GM12878 (cell line): ENCODE data around the gene NEK2. TPM values are rescaled to one million over a fixed set of nuclear protein-coding genes. Genes with fewer than 3 reads are reported as not detected.

ENCODE experiments used
- ATAC-seq: fragments of 200-7000 bp; cut with Tn5 transposase; 3 replicates; pipeline ENCODE4 v1.9.1; 2020; ENCODE audit warnings: mild to moderate bottlenecking, moderate library complexity
- BruUV-seq: library from RNA; stranded (reverse); fragments of 400-500 nt; replicated peaks from 2 replicates; lab custom pipeline; 2021; lab: Mats Ljungman, UMichigan
- CTCF ChIA-PET: fragments of 300-600 bp; sonication (Branson Sonifier 250); formaldehyde crosslinking; extraction: SDS; loops from one replicate; lab custom pipeline; 2021; ENCODE audit warnings: inconsistent platforms; lab: Yijun Ruan, JAX
- POLR2A ChIA-PET: fragments of 350-600 bp; formaldehyde crosslinking; extraction: SDS; loops from one replicate; lab custom pipeline; 2021; ENCODE audit warnings: inconsistent platforms; lab: Charles Lee
- RAD21 ChIA-PET: fragments of 300-600 bp; sonication (Branson Sonifier 250); formaldehyde crosslinking; loops from one replicate; lab custom pipeline; 2023; ENCODE audit warnings: antibody characterized with exemption; ENCODE audit not compliant: unreplicated experiment; lab: Charles Lee
- SMC1A ChIA-PET: fragments of 300-600 bp; sonication (Branson Sonifier 250); formaldehyde crosslinking; loops from one replicate; lab custom pipeline; 2023; ENCODE audit not compliant: unreplicated experiment, uncharacterized antibody; lab: Charles Lee
- DNase-seq: peaks from one replicate; pipeline ENCODE4 v3.0.0-alpha.2; 2011; ENCODE audit warnings: low read depth, low spot score
- FAIRE-seq: peaks from 3 replicates; lab custom pipeline; 2011; peaks lifted over from hg19 to GRCh38; lab: Jason Lieb, UNC
- H2AFZ ChIP-seq: 2 replicates; pipeline ENCODE4 v1.6.0; 2011; ENCODE audit warnings: low read depth, low read length, control low read depth; ENCODE audit not compliant: control insufficient read depth
- H3K27ac ChIP-seq: 2 replicates; pipeline ENCODE4 v1.5.1; 2011; ENCODE audit warnings: control low read depth; ENCODE audit not compliant: control insufficient read depth, insufficient read depth
- H3K27me3 ChIP-seq, 2 experiments: replicated peaks in 1 of 2; 2 replicates each; pipeline versions ENCODE4 v1.6.0 to v1.6.1; 2011; ENCODE audit warnings: low read length in 1 of 2; ENCODE audit not compliant: control insufficient read depth in 2 of 2, insufficient read depth in 2 of 2
- H3K36me3 ChIP-seq, 2 experiments: 2 replicates each; pipeline ENCODE4 v1.5.1; 2011; ENCODE audit warnings: low read length in 1 of 2; ENCODE audit not compliant: control insufficient read depth in 2 of 2, insufficient read depth in 2 of 2
- H3K4me1 ChIP-seq: 2 replicates; pipeline ENCODE4 v1.6.1; 2011; ENCODE audit warnings: mild to moderate bottlenecking, low read length, moderate library complexity, mixed read lengths; ENCODE audit not compliant: control insufficient read depth, insufficient read depth
- H3K4me2 ChIP-seq: 2 replicates; pipeline ENCODE4 v1.6.0; 2011; ENCODE audit warnings: control low read depth; ENCODE audit not compliant: control insufficient read depth, insufficient read depth
- H3K4me3 ChIP-seq: fragments of 200-600 bp; sonication (generic); 2 replicates; pipeline ENCODE4 v1.5.1; 2016
- H3K79me2 ChIP-seq: 2 replicates; pipeline ENCODE4 v1.6.0; 2011; ENCODE audit warnings: low read length; ENCODE audit not compliant: control insufficient read depth, insufficient read depth
- H3K9ac ChIP-seq: 2 replicates; pipeline ENCODE4 v1.8.0; 2011; ENCODE audit warnings: low read length, control low read depth, mixed read lengths; ENCODE audit not compliant: control insufficient read depth, insufficient read depth
- H3K9me3 ChIP-seq: replicated peaks from 3 replicates; pipeline ENCODE4 v1.5.1; 2011; ENCODE audit warnings: mild to moderate bottlenecking, low read length; ENCODE audit not compliant: control insufficient read depth, insufficient read depth
- H4K20me1 ChIP-seq: 2 replicates; pipeline ENCODE4 v1.6.0; 2011; ENCODE audit not compliant: control insufficient read depth, insufficient read depth
- CBFB ChIP-seq: IDR thresholded peaks from 2 replicates; pipeline ENCODE4 v1.6.1; 2016; ENCODE audit warnings: antibody characterized with exemption, low read depth
- CEBPB ChIP-seq, 2 experiments: fragments of 150-350 bp in 1 of 2; IDR thresholded peaks; 2 replicates each; pipeline ENCODE4 v1.6.1; 2012 to 2014; ENCODE audit warnings: low read depth in 2 of 2, low read length in 2 of 2, borderline replicate concordance in 1 of 2, inconsistent platforms in 1 of 2
- GATAD2B ChIP-seq: fragments of 450-650 bp; conservative IDR thresholded peaks from 2 replicates; pipeline ENCODE4 v1.6.1; 2017; ENCODE audit warnings: low read depth, mild to moderate bottlenecking, moderate library complexity
- JUNB ChIP-seq: IDR thresholded peaks from 2 replicates; pipeline ENCODE4 v1.6.1; 2016; ENCODE audit warnings: antibody characterized with exemption, mild to moderate bottlenecking
- MEF2B ChIP-seq: fragments of 450-650 bp; IDR thresholded peaks from 2 replicates; pipeline ENCODE4 v1.6.1; 2018; ENCODE audit warnings: mild to moderate bottlenecking, moderate library complexity; ENCODE audit not compliant: partially characterized antibody, poor library complexity, severe bottlenecking
- NR2F1 ChIP-seq: fragments of 450-650 bp; conservative IDR thresholded peaks from 2 replicates; pipeline ENCODE4 v1.6.1; 2017; ENCODE audit warnings: mild to moderate bottlenecking
- SP1 ChIP-seq: IDR thresholded peaks from one replicate; pipeline ENCODE4 v1.6.1; 2011; ENCODE audit warnings: low read depth, low read length
- WGBS: methylation state at CpG from one replicate; pipeline ENCODE4 v1.1.6; 2016; ENCODE audit warnings: low lambda C conversion rate; ENCODE audit not compliant: insufficient replicate concordance, insufficient coverage; ENCODE audit errors: missing lambda C conversion rate; 5-methylcytosine and 5-hydroxymethylcytosine counted together
- in situ Hi-C: fragments of 300-500 bp; cut with MboI; formaldehyde crosslinking; loops from 9 replicates; pipeline ENCODE4 v1.14.3; 2018; ENCODE audit warnings: mixed read lengths
- intact Hi-C: fragments of 100-400 bp; cut with micrococcal nuclease; formaldehyde crosslinking; loops from one replicate; pipeline ENCODE4 v1.14.2; 2022; ENCODE audit not compliant: unreplicated experiment
- polyA plus RNA-seq, 11 experiments: library from polyadenylated mRNA; depleted of rRNA in 4 of 11; unstranded in 6 of 11; stranded (reverse) in 5 of 11; fragments of >200 nt; fragmentation: Nextera tagmentation in 4 of 11; fragmentation: Illumina TruSeq in 1 of 11; extraction: Ambion mirVana in 4 of 11; extraction: Trizol in 1 of 11; gene quantifications; 1 replicate in 1 of 11; 2 replicates in 10 of 11; pipeline versions ENCODE4 v1.2.1 to v1.2.3, GENCODE V29; 2011 to 2016; ENCODE audit warnings: inconsistent platforms in 2 of 11, missing spikeins in 2 of 11, low read depth in 1 of 11
- total RNA-seq, 4 experiments: library from RNA; depleted of rRNA in 3 of 4; stranded (reverse); fragments of >200 nt in 3 of 4; fragmentation: Illumina TruSeq in 1 of 4; extraction: Trizol in 1 of 4; gene quantifications; 2 replicates each; pipeline versions ENCODE4 v1.2.1 to v1.2.3, GENCODE V29; 2013 to 2021
- TF ChIP-seq, protein P1 (sequence below): fragments of 450-650 bp; formaldehyde crosslinking; IDR thresholded peaks from 2 replicates; pipeline ENCODE4 v1.5.0; 2022; ENCODE audit warnings: mild to moderate bottlenecking, missing genetic modification characterization
- TF ChIP-seq, protein P2 (sequence below): IDR thresholded peaks from 2 replicates; pipeline ENCODE4 v1.6.1; 2012; ENCODE audit warnings: low read depth, low read length, improper control_type of control experiment
- TF ChIP-seq, protein P3 (sequence below): IDR thresholded peaks from 2 replicates; pipeline ENCODE4 v1.6.1; 2012; ENCODE audit warnings: mild to moderate bottlenecking, low read depth, low read length
- TF ChIP-seq, protein P4 (sequence below): IDR thresholded peaks from 2 replicates; pipeline ENCODE4 v1.6.1; 2012; ENCODE audit warnings: low read depth, low read length, improper control_type of control experiment

NEK2 gene
- total and polyA plus RNA-seq, 10 of the 15 experiments (the other 5 are each of a cell fraction or from before 2014, with no cell fraction given), result 16.7 to 49.7 (median 36.9) TPM

DNA sequence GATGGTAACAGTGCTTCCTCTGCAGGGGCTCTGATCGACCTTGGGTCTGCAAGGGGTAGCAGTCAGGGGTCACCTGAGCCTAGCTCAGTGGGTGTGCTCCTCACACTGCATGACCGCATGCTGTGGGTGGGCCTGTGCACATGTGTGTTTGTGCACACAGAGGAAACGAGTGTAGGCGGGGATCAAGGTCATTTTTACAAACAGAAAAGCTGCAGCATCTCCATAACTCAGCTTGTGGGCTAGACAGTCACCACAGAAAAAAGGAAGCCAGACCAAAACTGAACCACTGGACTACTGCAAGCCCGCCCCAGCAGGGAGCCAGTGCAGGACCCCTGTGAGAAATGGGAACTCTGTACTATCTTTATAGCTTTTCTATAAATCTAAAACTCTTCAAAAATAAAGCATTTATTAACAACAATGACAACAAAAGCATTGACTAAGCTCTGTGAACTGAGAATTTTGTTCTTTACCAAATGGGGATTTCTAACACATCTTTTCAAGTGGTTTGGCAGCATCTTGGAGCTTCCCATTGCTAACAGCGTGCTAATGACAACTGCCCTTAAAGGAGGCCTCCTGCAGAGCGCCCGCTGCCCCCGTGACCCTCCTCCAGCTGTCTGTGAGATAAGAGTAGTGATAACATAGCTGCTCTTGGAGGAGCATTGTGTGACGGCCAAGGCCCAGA is 19.9 kb upstream of the NEK2 start:
- H3K9me3 ChIP-seq, result no peaks in the 10 kb centered on the region; the same call in 2 of the 3 replicates
- H2AFZ ChIP-seq, result no peak overlapping the region; the same call in 1 of the 2 replicates
- H3K27me3 ChIP-seq, result no peaks in the 10 kb centered on the region
- in situ Hi-C loops, result loop anchor here (5.0 kb wide), 3 partner anchors 137 to 342 kb away; partner anchors contain the start of genes DTL, INTS7 and LPGAT1
- ChIA-PET POLR2A (interaction anchor here (0.6 to 5.5 kb wide), 16 partner anchors 11 to 592 kb away, joined by 3 to 66 read pairs (median 4); partner anchors contain the start of genes DTL, INTS7 and NEK2), CTCF (interaction anchor here (0.6 to 9.2 kb wide), 12 partner anchors 15 to 596 kb away, joined by 3 to 244 read pairs (median 4); partner anchors contain the start of genes DTL, INTS7 and NEK2), SMC1A (interaction anchor here (0.8 to 11.3 kb wide), 20 partner anchors 14 to 591 kb away, joined by 3 to 311 read pairs (median 4); partner anchors contain the start of genes DTL, INTS7 and NEK2), RAD21 (interaction anchor here (0.7 to 8.5 kb wide), 21 partner anchors 8 to 761 kb away, joined by 3 to 224 read pairs (median 5); partner anchors contain the start of genes DTL and INTS7)
- DNase-seq (peak; percentile 79), ATAC-seq (peak; percentile 68), FAIRE-seq (peak; percentile 97)
- peaks cover 40% of the 10 kb centered on the region for H3K4me1 ChIP-seq
- no peak overlapping the region for H3K27ac ChIP-seq
- no peak overlapping the region; the same call in 1 of the 2 replicates for H3K9ac ChIP-seq
- peak overlapping the region; percentile 32 for H3K4me2 ChIP-seq
- no peaks in the 10 kb centered on the region for H3K36me3 ChIP-seq
- no peak overlapping the region for H3K4me3 ChIP-seq
- H3K79me2 ChIP-seq, result no peaks in the 10 kb centered on the region
- WGBS, result 13% methylated on average over 10 of the region's 10 CpGs
- no peaks in the 10 kb centered on the region for H4K20me1 ChIP-seq
- intact Hi-C loops, result loop anchor here (5.0 kb wide), 3 partner anchors 47 to 592 kb away; partner anchors contain the start of gene PPP2R5A
- BruUV-seq, result no TSS peak
- TF ChIP-seq MEF2B (peak; percentile 73), SP1 (peak; percentile 46), CEBPB (IDR thresholded peaks at IDR 0.05; ENCODE audit: borderline replicate concordance in 1 of 2, low read depth in 2 of 2, low read length in 2 of 2) (no peak), GATAD2B (peak; percentile 70; the same call in 1 of the 2 replicates), JUNB (peak; percentile 27; the same call in 1 of the 2 replicates), CBFB (peak; percentile 95), NR2F1 (peak; percentile 94)
- TF ChIP-seq, protein P1, sequence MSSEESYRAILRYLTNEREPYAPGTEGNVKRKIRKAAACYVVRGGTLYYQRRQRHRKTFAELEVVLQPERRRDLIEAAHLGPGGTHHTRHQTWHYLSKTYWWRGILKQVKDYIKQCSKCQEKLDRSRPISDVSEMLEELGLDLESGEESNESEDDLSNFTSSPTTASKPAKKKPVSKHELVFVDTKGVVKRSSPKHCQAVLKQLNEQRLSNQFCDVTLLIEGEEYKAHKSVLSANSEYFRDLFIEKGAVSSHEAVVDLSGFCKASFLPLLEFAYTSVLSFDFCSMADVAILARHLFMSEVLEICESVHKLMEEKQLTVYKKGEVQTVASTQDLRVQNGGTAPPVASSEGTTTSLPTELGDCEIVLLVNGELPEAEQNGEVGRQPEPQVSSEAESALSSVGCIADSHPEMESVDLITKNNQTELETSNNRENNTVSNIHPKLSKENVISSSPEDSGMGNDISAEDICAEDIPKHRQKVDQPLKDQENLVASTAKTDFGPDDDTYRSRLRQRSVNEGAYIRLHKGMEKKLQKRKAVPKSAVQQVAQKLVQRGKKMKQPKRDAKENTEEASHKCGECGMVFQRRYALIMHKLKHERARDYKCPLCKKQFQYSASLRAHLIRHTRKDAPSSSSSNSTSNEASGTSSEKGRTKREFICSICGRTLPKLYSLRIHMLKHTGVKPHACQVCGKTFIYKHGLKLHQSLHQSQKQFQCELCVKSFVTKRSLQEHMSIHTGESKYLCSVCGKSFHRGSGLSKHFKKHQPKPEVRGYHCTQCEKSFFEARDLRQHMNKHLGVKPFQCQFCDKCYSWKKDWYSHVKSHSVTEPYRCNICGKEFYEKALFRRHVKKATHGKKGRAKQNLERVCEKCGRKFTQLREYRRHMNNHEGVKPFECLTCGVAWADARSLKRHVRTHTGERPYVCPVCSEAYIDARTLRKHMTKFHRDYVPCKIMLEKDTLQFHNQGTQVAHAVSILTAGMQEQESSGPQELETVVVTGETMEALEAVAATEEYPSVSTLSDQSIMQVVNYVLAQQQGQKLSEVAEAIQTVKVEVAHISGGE, result no peak
- TF ChIP-seq, protein P2, sequence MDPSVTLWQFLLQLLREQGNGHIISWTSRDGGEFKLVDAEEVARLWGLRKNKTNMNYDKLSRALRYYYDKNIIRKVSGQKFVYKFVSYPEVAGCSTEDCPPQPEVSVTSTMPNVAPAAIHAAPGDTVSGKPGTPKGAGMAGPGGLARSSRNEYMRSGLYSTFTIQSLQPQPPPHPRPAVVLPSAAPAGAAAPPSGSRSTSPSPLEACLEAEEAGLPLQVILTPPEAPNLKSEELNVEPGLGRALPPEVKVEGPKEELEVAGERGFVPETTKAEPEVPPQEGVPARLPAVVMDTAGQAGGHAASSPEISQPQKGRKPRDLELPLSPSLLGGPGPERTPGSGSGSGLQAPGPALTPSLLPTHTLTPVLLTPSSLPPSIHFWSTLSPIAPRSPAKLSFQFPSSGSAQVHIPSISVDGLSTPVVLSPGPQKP, result no peak
- TF ChIP-seq, protein P3, sequence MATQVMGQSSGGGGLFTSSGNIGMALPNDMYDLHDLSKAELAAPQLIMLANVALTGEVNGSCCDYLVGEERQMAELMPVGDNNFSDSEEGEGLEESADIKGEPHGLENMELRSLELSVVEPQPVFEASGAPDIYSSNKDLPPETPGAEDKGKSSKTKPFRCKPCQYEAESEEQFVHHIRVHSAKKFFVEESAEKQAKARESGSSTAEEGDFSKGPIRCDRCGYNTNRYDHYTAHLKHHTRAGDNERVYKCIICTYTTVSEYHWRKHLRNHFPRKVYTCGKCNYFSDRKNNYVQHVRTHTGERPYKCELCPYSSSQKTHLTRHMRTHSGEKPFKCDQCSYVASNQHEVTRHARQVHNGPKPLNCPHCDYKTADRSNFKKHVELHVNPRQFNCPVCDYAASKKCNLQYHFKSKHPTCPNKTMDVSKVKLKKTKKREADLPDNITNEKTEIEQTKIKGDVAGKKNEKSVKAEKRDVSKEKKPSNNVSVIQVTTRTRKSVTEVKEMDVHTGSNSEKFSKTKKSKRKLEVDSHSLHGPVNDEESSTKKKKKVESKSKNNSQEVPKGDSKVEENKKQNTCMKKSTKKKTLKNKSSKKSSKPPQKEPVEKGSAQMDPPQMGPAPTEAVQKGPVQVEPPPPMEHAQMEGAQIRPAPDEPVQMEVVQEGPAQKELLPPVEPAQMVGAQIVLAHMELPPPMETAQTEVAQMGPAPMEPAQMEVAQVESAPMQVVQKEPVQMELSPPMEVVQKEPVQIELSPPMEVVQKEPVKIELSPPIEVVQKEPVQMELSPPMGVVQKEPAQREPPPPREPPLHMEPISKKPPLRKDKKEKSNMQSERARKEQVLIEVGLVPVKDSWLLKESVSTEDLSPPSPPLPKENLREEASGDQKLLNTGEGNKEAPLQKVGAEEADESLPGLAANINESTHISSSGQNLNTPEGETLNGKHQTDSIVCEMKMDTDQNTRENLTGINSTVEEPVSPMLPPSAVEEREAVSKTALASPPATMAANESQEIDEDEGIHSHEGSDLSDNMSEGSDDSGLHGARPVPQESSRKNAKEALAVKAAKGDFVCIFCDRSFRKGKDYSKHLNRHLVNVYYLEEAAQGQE, result no peak
- TF ChIP-seq, protein P4, sequence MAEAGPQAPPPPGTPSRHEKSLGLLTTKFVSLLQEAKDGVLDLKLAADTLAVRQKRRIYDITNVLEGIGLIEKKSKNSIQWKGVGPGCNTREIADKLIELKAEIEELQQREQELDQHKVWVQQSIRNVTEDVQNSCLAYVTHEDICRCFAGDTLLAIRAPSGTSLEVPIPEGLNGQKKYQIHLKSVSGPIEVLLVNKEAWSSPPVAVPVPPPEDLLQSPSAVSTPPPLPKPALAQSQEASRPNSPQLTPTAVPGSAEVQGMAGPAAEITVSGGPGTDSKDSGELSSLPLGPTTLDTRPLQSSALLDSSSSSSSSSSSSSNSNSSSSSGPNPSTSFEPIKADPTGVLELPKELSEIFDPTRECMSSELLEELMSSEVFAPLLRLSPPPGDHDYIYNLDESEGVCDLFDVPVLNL, result no peak
